HFFc6 (cell line): ENCODE results near the gene EHD3. TPM values are rescaled to one million over a fixed set of nuclear protein-coding genes. Genes with fewer than 3 reads are reported as not detected.

ENCODE experiments used
- DNase-seq: peaks from one replicate; pipeline ENCODE4 v3.0.0-alpha.2; 2018
- H3K27ac Mint-ChIP-seq: 2 replicates; pipeline ENCODE4 v1.8.0; 2020; ENCODE audit warnings: mild to moderate bottlenecking, mixed read lengths
- H3K27me3 Mint-ChIP-seq: 2 replicates; pipeline ENCODE4 v1.8.0; 2021; ENCODE audit warnings: mild to moderate bottlenecking, moderate library complexity, mixed read lengths; ENCODE audit not compliant: insufficient read depth
- H3K36me3 Mint-ChIP-seq: 2 replicates; pipeline ENCODE4 v1.8.0; 2021; ENCODE audit warnings: low read depth, mixed read lengths
- H3K4me1 Mint-ChIP-seq: 2 replicates; pipeline ENCODE4 v1.8.0; 2020; ENCODE audit warnings: low read depth, mixed read lengths
- H3K4me3 Mint-ChIP-seq: 2 replicates; pipeline ENCODE4 v1.8.0; 2020; ENCODE audit warnings: mild to moderate bottlenecking, moderate library complexity, mixed read lengths
- H3K9me3 Mint-ChIP-seq: 2 replicates; pipeline ENCODE4 v1.8.0; 2020; ENCODE audit warnings: mild to moderate bottlenecking, mixed read lengths
- total RNA-seq, 6 experiments: library from RNA; stranded (reverse); fragmentation: NEBNext Ultra II Directional; extraction: Animal tissue kit (Norgen Biotek cat#: 25700); gene quantifications; 2 replicates in 1 of 6; 3 replicates in 5 of 6; pipeline ENCODE4 v1.2.3, GENCODE V29; 2021
- TF ChIP-seq, protein P1 (sequence below): fragments of 200-600 bp; sonication (generic); IDR thresholded peaks from 2 replicates; pipeline ENCODE4 v1.5.0; 2021; ENCODE audit warnings: antibody characterized with exemption, mild to moderate bottlenecking

Gene EHD3
- total RNA-seq, 6 experiments from 2014 or later, result 49.6 to 70.6 (median 62.0) TPM

DNA sequence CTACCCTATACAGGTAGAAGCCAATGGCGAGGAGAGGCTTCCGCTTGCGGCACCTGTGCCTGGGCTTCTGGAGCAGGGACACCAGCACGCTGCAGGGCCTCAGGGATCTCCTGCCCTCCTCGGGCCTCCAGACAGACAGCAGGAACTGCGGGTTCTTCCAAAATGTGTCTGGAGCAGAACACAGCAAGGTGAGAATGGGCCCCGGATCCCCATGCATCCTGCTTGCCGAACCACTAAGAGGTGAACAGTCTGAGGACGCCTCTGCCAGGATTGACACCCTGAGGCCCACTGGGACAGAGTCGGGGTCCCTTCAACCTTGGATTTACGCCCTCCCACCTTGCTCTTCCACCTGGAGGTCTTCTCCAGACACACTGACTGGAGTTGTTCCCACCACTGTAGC, 42.0 kb upstream of the EHD3 start:
- H3K36me3 Mint-ChIP-seq, result no peaks in the 10 kb centered on the region
- H3K27ac Mint-ChIP-seq, result no peak overlapping the region
- peaks cover 21% of the 10 kb centered on the region for H3K27me3 Mint-ChIP-seq
- no peak overlapping the region for H3K4me3 Mint-ChIP-seq
- DNase-seq, result no peak
- TF ChIP-seq, protein P1, sequence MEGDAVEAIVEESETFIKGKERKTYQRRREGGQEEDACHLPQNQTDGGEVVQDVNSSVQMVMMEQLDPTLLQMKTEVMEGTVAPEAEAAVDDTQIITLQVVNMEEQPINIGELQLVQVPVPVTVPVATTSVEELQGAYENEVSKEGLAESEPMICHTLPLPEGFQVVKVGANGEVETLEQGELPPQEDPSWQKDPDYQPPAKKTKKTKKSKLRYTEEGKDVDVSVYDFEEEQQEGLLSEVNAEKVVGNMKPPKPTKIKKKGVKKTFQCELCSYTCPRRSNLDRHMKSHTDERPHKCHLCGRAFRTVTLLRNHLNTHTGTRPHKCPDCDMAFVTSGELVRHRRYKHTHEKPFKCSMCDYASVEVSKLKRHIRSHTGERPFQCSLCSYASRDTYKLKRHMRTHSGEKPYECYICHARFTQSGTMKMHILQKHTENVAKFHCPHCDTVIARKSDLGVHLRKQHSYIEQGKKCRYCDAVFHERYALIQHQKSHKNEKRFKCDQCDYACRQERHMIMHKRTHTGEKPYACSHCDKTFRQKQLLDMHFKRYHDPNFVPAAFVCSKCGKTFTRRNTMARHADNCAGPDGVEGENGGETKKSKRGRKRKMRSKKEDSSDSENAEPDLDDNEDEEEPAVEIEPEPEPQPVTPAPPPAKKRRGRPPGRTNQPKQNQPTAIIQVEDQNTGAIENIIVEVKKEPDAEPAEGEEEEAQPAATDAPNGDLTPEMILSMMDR, result no peak
- H3K4me1 Mint-ChIP-seq, result no peaks in the 10 kb centered on the region
- H3K9me3 Mint-ChIP-seq, result no peaks in the 10 kb centered on the region

DNA sequence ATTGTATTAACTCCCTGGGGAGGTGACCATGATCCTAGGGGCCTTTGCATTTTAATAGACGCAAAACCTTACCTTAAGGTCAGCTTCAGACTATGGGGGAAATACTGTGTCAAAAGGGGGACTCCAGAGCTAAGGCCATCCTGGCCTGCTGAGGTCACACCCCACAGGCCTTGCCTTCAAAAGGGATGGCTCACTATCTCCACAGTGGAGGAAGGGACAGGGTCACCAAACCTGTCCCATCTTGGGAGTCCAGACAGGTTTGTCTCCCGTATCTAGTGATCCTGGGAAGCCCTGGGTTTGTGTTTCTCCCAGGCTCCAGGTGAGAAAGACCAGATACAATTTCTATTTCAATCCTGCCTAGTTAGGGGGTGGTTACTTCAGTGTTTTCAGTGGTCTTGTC, 41.6 kb upstream of the EHD3 start:
- TF ChIP-seq, protein P1, result no peak
- no peaks in the 10 kb centered on the region for H3K4me1 Mint-ChIP-seq
- H3K27ac Mint-ChIP-seq, result no peak overlapping the region
- H3K36me3 Mint-ChIP-seq, result no peaks in the 10 kb centered on the region
- H3K4me3 Mint-ChIP-seq, result no peak overlapping the region
- H3K27me3 Mint-ChIP-seq, result peaks cover 24% of the 10 kb centered on the region
- no peaks in the 10 kb centered on the region for H3K9me3 Mint-ChIP-seq
- no peak for DNase-seq

DNA sequence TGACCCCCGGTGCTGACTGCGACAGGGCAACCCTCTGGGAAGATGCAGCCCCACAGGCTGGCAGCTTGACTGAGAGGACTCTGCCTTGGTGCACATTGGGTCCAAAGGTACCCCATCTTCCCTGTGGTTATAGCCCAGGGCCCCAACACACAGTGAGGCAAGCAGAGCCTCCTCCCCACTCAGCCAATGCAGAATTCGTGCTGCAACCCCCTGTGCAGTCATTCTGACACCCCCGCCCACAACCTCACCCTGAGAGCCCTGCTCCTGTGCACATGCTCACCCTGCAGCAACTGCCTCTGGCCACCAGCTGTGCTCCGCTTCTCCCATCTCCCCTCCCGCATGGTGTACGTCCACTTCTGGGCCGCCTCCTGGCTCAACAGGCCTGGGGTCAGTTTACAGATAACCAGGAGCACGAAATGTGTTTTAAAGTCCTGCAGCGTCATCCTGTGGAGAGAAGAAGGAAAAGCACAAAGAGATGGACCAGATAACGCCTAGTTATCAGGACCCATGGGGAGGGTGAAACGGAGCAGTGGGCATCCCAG, 41.0 kb upstream of the EHD3 start:
- Mint-ChIP-seq H3K4me3 (no peak overlapping the region), H3K9me3 (no peaks in the 10 kb centered on the region), H3K27ac (no peak overlapping the region), H3K27me3 (peaks cover 22% of the 10 kb centered on the region), H3K4me1 (no peaks in the 10 kb centered on the region), H3K36me3 (no peaks in the 10 kb centered on the region)
- no peak for DNase-seq
- TF ChIP-seq, protein P1, result no peak

DNA sequence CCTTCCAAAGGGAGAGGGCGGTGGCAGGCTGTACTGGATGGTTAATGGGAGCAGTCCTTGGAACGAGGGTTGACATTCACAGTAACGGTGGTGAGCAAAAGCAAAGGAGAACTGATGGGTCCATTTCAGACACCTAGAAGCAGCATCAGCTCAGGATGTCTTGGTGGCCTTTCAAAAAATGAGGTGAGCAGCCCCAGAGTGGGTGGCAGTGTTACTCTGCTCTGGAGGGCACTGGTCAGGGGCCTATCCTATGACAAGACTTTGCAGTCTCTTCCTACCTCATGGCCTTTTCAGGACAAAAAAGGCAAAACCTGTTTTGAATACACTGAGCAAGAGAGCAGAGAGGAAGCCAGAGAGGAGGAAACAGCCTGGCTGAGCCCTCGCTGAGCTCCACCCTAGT, 40.1 kb upstream of the EHD3 start:
- H3K27ac Mint-ChIP-seq, result no peak overlapping the region
- H3K36me3 Mint-ChIP-seq, result no peaks in the 10 kb centered on the region
- H3K4me3 Mint-ChIP-seq, result no peak overlapping the region
- DNase-seq, result no peak
- no peaks in the 10 kb centered on the region for H3K9me3 Mint-ChIP-seq
- no peaks in the 10 kb centered on the region for H3K4me1 Mint-ChIP-seq
- TF ChIP-seq, protein P1, result no peak
- peaks cover 19% of the 10 kb centered on the region for H3K27me3 Mint-ChIP-seq

DNA sequence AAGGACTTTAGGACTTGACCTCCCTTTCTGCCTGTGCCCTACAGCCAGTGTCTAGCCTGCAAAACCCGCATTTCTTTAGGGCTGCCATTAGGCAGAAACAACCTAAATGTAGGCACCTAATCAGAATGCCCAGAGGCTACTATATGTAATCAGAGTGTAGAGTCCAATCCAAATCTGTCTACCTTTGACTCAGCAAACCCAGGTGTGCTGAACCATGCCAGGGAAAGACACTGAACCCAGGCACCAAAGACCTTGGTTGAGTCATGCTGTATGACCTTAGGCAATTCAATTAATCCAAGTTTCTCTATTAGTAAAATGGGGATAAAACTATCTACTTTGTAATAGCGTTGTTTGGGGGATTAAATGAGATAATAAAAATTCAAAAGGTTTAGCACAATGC, 37.3 kb upstream of the EHD3 start:
- no peak for DNase-seq
- no peak overlapping the region for H3K4me3 Mint-ChIP-seq
- TF ChIP-seq, protein P1, result no peak
- no peaks in the 10 kb centered on the region for H3K36me3 Mint-ChIP-seq
- no peaks in the 10 kb centered on the region for H3K4me1 Mint-ChIP-seq
- H3K27ac Mint-ChIP-seq, result no peak overlapping the region
- peaks cover 15% of the 10 kb centered on the region for H3K27me3 Mint-ChIP-seq
- no peaks in the 10 kb centered on the region for H3K9me3 Mint-ChIP-seq

DNA sequence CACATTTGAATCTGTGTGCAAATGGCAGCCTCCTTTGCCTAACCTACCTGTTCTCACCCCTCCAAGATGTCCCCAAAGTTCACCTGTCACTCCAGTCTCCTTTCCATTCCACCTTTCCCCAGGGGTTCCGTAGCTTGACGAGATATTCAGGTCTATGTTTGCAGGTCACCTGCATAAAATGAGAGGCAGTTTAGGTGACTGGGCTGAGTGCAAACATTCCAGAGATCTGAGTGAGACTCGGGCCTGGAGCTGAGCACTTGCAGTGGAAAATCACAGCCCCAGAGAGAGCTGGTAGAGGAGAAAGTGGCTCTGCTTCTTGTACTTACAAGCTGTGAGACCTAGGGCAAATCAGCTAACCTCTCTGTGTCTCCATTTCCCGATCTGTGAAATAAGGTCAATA, 36.8 kb upstream of the EHD3 start:
- Mint-ChIP-seq H3K4me3 (no peak overlapping the region), H3K27me3 (peaks cover 14% of the 10 kb centered on the region), H3K4me1 (no peaks in the 10 kb centered on the region), H3K27ac (no peak overlapping the region), H3K9me3 (no peaks in the 10 kb centered on the region), H3K36me3 (no peaks in the 10 kb centered on the region)
- TF ChIP-seq, protein P1, result no peak
- no peak for DNase-seq
